ENCODE results near the gene CHRDL2. TPM values are rescaled to one million over a fixed set of nuclear protein-coding genes. Genes with fewer than 3 reads are reported as not detected.

Gene CHRDL2
- total RNA-seq, 3 donors from 2014 or later (not counting 1 experiment from before 2014, with no cell fraction given): not detected

- Histone ChIP-seq H3K27ac (ENCODE audit: low read length) (no peak overlapping the region), H3K9me3 (ENCODE audit: control insufficient read depth, insufficient read depth, low read length) (no peaks in the 10 kb centered on the region), H3K4me3 (ENCODE audit: low read length) (no peak overlapping the region), H3K36me3 (ENCODE audit: control insufficient read depth, insufficient read depth, low read length) (no peaks in the 10 kb centered on the region), H3K27me3 (ENCODE audit: control insufficient read depth, insufficient read depth, low read length) (no peaks in the 10 kb centered on the region), H3K4me1 (ENCODE audit: control insufficient read depth, insufficient read depth, low read length) (no peaks in the 10 kb centered on the region)
- Mint-ChIP-seq H3K9me3 (no peaks in the 10 kb centered on the region), H3K27ac (no peak overlapping the region), H3K4me1 (peaks cover 0 to 5% of the 10 kb centered on the region in 2 donors), H3K27me3 (ENCODE audit: low read depth in 2 of 2) (peaks cover 26 to 27% of the 10 kb centered on the region in 2 donors), H3K36me3 (no peaks in the 10 kb centered on the region), H3K4me3 (no peak overlapping the region)
- DNase-seq (peak in 1 of 2 donors; percentile 79), ATAC-seq (peak; percentile 74 to 92 (median 84))
- WGBS (ENCODE audit: insufficient coverage): 27% methylated on average over 8 of the region's 8 CpGs
- peak; percentile 91 for TF ChIP-seq CTCF (IDR thresholded peaks at IDR 0.05)
- intact Hi-C loops (cut with micrococcal nuclease): loop anchor here (1.0 kb wide), 1 partner anchor 37 kb away; no protein-coding TSS in a partner anchor
Measured at GRCh38 chr11:74739546-74740270, 8.5 kb upstream of the CHRDL2 start.

GRCh38 chr11:74736031-74736430 lies 4.8 kb upstream of the CHRDL2 start:
- Histone ChIP-seq H3K4me3 (ENCODE audit: low read length) (no peak overlapping the region), H3K36me3 (ENCODE audit: control insufficient read depth, insufficient read depth, low read length) (no peaks in the 10 kb centered on the region), H3K9me3 (ENCODE audit: control insufficient read depth, insufficient read depth, low read length) (no peaks in the 10 kb centered on the region), H3K4me1 (ENCODE audit: control insufficient read depth, insufficient read depth, low read length) (no peaks in the 10 kb centered on the region), H3K27me3 (ENCODE audit: control insufficient read depth, insufficient read depth, low read length) (peaks cover 13% of the 10 kb centered on the region), H3K27ac (ENCODE audit: low read length) (no peak overlapping the region)
- H3K4me3 Mint-ChIP-seq: no peak overlapping the region
- no peaks in the 10 kb centered on the region for H3K36me3 Mint-ChIP-seq
- H3K27ac Mint-ChIP-seq: no peak overlapping the region
- H3K9me3 Mint-ChIP-seq: no peaks in the 10 kb centered on the region
- no peak for DNase-seq
- H3K4me1 Mint-ChIP-seq: peaks cover 0 to 5% of the 10 kb centered on the region in 2 donors
- 44% methylated on average over 1 of the region's 2 CpGs for WGBS (ENCODE audit: insufficient coverage)
- no peak for TF ChIP-seq CTCF (IDR thresholded peaks at IDR 0.05)
- H3K27me3 Mint-ChIP-seq (ENCODE audit: low read depth in 2 of 2): peaks cover 43 to 52% of the 10 kb centered on the region in 2 donors
- no peak for ATAC-seq
- intact Hi-C loops (cut with micrococcal nuclease): no loop called here

- Histone ChIP-seq H3K27ac (ENCODE audit: low read length) (no peak overlapping the region), H3K9me3 (ENCODE audit: control insufficient read depth, insufficient read depth, low read length) (no peaks in the 10 kb centered on the region), H3K27me3 (ENCODE audit: control insufficient read depth, insufficient read depth, low read length) (peaks cover 18% of the 10 kb centered on the region), H3K4me1 (ENCODE audit: control insufficient read depth, insufficient read depth, low read length) (no peaks in the 10 kb centered on the region), H3K36me3 (ENCODE audit: control insufficient read depth, insufficient read depth, low read length) (no peaks in the 10 kb centered on the region), H3K4me3 (ENCODE audit: low read length) (no peak overlapping the region)
- DNase-seq (peak in 1 of 2 donors; percentile 13), ATAC-seq (peak in 1 of 3 donors; percentile 33)
- WGBS (ENCODE audit: insufficient coverage): 94% methylated on average over 3 of the region's 6 CpGs
- Mint-ChIP-seq H3K4me3 (no peak overlapping the region), H3K4me1 (peaks cover 0 to 10% of the 10 kb centered on the region in 2 donors), H3K27ac (no peak overlapping the region), H3K36me3 (no peaks in the 10 kb centered on the region), H3K27me3 (ENCODE audit: low read depth in 2 of 2) (peaks cover 49 to 58% of the 10 kb centered on the region in 2 donors), H3K9me3 (no peaks in the 10 kb centered on the region)
- TF ChIP-seq CTCF (IDR thresholded peaks at IDR 0.05): no peak
- intact Hi-C loops (cut with micrococcal nuclease): no loop called here
Measured at GRCh38 chr11:74735365-74735928, 4.2 kb upstream of the CHRDL2 start.

Measured in natural killer cell (primary cell).